MM.1S (cell line): Measurements from ENCODE around the gene ZNF592.

ENCODE experiments used
- CTCF ChIP-seq: fragments of 300-600 bp; sonication (generic); IDR thresholded peaks from 2 replicates; pipeline ENCODE4 v1.5.1; 2016; ENCODE audit warnings: antibody characterized with exemption, low read length, mixed read lengths
- EZH2 ChIP-seq: fragments of 300-600 bp; sonication (generic); optimal IDR thresholded peaks from 2 replicates; pipeline ENCODE3; 2017; ENCODE audit warnings: low read depth, mild to moderate bottlenecking, antibody characterized with exemption, low read length, mixed read lengths

GRCh38 chr15:84847382-84847781, 99.0 kb downstream of the ZNF592 start:
- TF ChIP-seq CTCF = no peak
- no peak for TF ChIP-seq EZH2
